Retinal pigment epithelial cell (primary cell): ENCODE measurements around the gene PM20D1.
"Not testable (repeated sequence)": the region's sequence is repeated elsewhere in the genome, so short reads cannot be mapped to it uniquely, and the experiment has no call there.

Experiments used
- DNase-seq: peaks from one replicate; pipeline ENCODE4 v3.0.0-alpha.2; 2010; ENCODE audit warnings: low read depth
- H3K4me3 ChIP-seq: 2 replicates; pipeline ENCODE4 v1.5.1; 2011; ENCODE audit warnings: mild to moderate bottlenecking, low read length, control low read depth, moderate library complexity
- TF ChIP-seq, protein P1 (sequence below): conservative IDR thresholded peaks from 2 replicates; pipeline ENCODE4 v1.5.1; 2011; ENCODE audit warnings: low read depth, low read length, control low read depth, inconsistent platforms

The PM20D1 gene

DNA sequence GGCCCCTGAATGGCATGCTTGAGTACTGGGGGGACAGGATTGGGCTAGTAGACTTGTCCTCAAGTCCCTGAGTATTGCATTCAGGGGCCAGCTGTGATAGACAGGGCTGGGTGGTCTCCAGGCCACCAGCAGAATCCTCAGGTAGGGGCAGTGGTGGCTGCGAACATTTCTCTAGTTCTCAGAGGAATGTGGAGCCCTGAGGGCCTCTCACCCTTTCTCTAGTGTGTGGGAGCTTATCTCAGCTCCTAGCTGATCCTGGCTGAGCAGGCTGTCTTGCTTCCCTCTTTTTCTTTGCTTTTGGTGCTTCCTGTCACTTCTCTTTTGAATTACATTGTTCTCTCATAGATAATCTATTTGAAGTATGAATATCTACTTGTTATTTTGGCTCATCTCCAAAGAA, 30.0 kb upstream of the PM20D1 start:
- no peak for DNase-seq
- TF ChIP-seq, protein P1, sequence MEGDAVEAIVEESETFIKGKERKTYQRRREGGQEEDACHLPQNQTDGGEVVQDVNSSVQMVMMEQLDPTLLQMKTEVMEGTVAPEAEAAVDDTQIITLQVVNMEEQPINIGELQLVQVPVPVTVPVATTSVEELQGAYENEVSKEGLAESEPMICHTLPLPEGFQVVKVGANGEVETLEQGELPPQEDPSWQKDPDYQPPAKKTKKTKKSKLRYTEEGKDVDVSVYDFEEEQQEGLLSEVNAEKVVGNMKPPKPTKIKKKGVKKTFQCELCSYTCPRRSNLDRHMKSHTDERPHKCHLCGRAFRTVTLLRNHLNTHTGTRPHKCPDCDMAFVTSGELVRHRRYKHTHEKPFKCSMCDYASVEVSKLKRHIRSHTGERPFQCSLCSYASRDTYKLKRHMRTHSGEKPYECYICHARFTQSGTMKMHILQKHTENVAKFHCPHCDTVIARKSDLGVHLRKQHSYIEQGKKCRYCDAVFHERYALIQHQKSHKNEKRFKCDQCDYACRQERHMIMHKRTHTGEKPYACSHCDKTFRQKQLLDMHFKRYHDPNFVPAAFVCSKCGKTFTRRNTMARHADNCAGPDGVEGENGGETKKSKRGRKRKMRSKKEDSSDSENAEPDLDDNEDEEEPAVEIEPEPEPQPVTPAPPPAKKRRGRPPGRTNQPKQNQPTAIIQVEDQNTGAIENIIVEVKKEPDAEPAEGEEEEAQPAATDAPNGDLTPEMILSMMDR: no peak
- no peak overlapping the region for H3K4me3 ChIP-seq

DNA sequence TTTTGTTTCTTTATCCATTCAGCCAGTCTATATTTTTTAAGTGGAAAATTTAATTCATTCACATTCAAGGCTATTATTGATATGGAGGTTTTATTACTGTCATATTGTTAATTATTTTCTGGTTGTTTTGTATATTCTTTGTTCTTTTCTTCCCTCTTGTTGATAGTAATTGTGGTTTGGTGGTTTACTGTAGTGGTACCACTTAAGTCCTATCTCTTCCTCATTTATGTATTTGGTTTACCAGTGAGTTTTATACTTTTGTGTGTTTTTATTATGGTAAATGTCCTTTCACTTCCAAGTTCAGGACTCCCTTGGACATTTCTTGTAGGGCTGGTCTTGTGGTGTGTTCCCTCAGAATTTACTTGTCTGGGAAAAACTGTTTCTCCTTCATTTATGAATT, 28.1 kb upstream of the PM20D1 start:
- no peak for DNase-seq
- H3K4me3 ChIP-seq: no peak overlapping the region
- TF ChIP-seq, protein P1: no peak

DNA sequence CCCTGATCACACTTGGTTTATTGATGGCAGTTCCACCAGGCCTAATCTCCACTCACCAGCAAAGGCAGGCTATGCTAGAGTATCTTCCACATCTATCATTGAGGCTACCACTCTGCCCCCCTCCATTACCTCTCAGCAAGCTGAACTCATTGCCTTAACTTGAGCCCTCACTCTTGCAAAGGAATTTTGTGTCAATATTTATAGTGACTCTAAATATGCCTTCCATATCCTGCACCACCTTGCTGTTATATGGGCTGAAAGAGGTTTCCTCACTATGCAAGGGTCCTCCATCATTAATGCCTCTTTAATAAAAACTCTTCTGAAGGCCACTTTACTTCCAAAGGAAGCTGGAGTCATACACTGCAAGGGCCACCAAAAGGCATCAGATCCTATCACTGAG, 23.2 kb upstream of the PM20D1 start:
- not testable (repeated sequence) for DNase-seq, H3K4me3 ChIP-seq

DNA sequence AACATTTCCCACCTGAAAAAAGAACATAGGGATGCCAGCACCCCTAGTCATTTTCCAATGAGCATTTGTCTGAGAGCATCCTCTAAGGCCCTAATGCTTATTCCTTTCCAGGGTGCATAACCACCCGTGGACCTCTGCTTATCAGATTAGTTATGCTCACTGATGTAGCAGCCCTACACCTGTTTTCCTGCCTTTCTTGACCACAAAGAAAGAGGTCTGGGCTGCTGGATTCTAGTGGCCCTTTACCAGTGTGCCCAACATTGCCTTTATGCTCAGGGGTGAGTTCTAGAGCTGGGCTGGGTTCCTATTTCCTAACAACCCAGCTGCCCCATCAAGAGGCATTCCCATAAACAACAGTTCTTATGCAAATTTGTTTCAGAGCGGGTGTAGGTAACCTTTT, 20.3 kb upstream of the PM20D1 start:
- no peak overlapping the region for H3K4me3 ChIP-seq
- TF ChIP-seq, protein P1: no peak
- no peak for DNase-seq

DNA sequence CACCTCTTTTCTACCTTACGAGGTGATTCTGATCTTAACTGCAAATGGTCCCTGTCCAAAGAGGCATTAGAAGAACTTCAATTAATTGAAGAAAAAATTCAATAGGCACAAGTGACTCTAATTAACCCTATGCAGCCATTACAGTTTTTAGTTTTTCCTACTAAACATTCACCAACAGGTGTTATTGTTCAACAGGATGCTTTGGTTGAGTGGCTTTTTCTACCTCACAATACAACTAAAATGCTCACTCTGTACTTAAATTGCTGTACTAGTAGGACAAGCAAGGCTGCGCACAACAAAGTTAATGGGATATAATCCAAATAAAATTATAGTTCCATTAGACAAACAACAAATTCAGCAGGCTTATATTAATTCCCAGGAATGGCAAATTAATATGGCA, 11.6 kb upstream of the PM20D1 start:
- no peak for DNase-seq
- TF ChIP-seq, protein P1: no peak
- no peak overlapping the region for H3K4me3 ChIP-seq

DNA sequence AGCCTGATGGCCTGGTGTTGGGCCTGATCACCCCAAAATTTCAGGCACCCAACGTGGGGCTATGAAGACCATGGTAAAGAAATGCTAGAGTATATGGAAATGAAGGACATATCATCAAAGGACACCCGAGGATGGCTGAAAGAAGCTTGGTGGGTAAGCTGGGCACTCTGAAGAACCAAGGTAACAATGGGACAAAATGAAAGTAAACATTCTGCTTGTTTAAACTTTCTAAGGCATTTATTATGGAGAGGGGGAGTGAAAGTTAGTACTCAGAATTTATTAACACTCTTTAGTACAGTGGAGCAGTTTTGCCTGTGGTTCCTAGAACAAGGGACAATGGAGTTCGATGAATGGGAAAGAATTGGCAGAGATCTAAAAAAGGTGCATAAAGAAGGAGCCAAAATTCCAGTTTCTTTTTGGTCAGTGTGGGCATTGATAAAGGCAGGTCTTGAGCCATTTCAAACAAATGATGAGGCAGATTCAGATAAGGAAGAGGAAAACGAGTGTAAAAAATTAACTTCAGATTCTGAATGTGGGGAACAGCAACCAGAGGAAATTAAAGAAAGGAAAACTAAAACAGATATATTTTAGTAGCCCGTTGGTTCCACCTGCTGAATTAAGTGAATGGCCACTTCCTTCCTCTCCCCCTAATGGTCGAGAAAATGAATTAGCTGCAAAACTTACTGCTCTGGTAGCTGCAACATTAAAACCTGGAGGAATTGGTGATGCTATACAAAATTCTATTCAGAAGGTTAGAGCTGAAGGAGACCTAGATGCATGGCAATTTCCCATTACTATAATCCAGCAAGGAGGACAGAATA, 8.4 kb upstream of the PM20D1 start:
- DNase-seq: no peak
- H3K4me3 ChIP-seq: no peak overlapping the region
- TF ChIP-seq, protein P1: no peak

DNA sequence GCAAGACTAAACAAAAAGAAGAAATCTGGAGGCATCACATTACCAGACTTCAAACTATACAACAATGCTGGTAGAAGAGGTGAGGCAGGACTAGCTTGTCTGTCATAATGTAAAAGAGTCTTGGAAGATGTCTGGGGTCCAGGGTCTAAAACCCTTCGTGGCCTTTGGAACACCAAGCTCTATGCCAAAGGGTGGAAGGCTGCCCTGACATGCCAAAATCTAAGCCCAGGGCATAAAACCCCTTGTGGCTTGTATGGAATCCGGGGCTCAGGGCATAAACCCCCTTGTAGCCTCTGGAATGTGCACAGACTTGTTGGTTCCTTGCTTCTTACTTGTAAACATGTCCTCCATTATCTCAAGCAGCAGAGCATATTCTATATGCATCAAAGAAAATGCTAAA, 7.6 kb upstream of the PM20D1 start:
- DNase-seq, H3K4me3 ChIP-seq: not testable (repeated sequence)

DNA sequence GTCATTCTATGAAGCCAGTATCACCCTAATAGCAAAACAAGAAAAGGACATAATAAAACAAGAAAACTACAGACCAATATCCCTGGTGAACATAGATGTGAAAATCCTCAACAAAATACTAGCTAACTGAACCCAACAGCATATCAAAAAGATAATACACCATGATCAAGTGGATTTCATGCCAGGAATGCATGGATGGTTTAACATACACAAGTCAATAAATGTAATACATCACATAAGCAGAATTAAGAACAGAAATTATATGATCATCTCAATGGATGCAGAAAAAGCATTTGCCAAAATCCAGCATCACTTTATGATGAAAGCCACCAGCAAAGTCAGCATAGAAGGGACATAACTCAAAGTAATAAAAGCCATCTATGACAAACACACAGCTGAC, 6.5 kb upstream of the PM20D1 start:
- DNase-seq: no peak
- TF ChIP-seq, protein P1: no peak
- H3K4me3 ChIP-seq: no peak overlapping the region
